ENCODE data around the gene EXOSC10. TPM values are rescaled to one million over a fixed set of nuclear protein-coding genes. Genes with fewer than 3 reads are reported as not detected.

The EXOSC10 gene
- total RNA-seq, 1 donor from 2014 or later: 108 TPM

DNA sequence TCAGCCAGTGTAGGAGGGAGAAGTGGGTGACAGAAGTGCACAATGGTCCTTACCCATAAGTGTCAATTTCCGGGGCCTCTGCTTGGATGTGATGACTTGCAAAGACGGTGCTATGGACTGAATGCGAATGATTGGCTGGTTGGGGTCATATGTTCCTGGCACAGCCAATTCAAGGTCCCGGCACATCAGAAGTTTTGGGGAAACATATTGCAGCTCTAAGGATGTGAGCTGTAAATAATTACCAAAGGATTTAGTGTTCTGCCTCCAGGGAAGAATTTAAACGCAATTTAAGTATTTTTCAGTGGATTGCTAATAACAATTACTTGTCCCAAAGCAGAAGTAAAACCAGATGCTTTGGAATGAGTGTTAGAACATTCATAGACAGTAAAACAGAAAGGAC, 26.9 kb upstream of the EXOSC10 start:
- TF ChIP-seq, protein P1, sequence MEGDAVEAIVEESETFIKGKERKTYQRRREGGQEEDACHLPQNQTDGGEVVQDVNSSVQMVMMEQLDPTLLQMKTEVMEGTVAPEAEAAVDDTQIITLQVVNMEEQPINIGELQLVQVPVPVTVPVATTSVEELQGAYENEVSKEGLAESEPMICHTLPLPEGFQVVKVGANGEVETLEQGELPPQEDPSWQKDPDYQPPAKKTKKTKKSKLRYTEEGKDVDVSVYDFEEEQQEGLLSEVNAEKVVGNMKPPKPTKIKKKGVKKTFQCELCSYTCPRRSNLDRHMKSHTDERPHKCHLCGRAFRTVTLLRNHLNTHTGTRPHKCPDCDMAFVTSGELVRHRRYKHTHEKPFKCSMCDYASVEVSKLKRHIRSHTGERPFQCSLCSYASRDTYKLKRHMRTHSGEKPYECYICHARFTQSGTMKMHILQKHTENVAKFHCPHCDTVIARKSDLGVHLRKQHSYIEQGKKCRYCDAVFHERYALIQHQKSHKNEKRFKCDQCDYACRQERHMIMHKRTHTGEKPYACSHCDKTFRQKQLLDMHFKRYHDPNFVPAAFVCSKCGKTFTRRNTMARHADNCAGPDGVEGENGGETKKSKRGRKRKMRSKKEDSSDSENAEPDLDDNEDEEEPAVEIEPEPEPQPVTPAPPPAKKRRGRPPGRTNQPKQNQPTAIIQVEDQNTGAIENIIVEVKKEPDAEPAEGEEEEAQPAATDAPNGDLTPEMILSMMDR (IDR thresholded peaks at IDR 0.05): no peak
- ChIA-PET POLR2A (interaction anchor here (0.6 kb wide), 1 partner anchor 44 kb away, joined by 5 read pairs; no protein-coding TSS in a partner anchor), CTCF (no interaction called here)
- Mint-ChIP-seq H3K9me3 (no peaks in the 10 kb centered on the region), H3K4me1 (no peaks in the 10 kb centered on the region), H3K36me3 (ENCODE audit: low read depth) (peaks cover 88% of the 10 kb centered on the region), H3K27me3 (no peaks in the 10 kb centered on the region), H3K4me3 (no peak overlapping the region), H3K27ac (no peak overlapping the region)
- no peak for DNase-seq
- intact Hi-C loops (cut with micrococcal nuclease): no loop called here
- no peak for ATAC-seq (ENCODE audit: low read depth)

GRCh38 chr1:11125931-11126330, 26.3 kb upstream of the EXOSC10 start:
- DNase-seq: no peak
- no peaks in the 10 kb centered on the region for H3K9me3 Mint-ChIP-seq
- ATAC-seq (ENCODE audit: low read depth): no peak
- ChIA-PET POLR2A (no interaction called here), CTCF (no interaction called here)
- intact Hi-C loops (cut with micrococcal nuclease): no loop called here
- H3K4me3 Mint-ChIP-seq: no peak overlapping the region
- no peaks in the 10 kb centered on the region for H3K27me3 Mint-ChIP-seq
- H3K36me3 Mint-ChIP-seq (ENCODE audit: low read depth): peaks cover 88% of the 10 kb centered on the region
- H3K4me1 Mint-ChIP-seq: no peaks in the 10 kb centered on the region
- TF ChIP-seq, protein P1 (IDR thresholded peaks at IDR 0.05): no peak
- H3K27ac Mint-ChIP-seq: no peak overlapping the region

DNA sequence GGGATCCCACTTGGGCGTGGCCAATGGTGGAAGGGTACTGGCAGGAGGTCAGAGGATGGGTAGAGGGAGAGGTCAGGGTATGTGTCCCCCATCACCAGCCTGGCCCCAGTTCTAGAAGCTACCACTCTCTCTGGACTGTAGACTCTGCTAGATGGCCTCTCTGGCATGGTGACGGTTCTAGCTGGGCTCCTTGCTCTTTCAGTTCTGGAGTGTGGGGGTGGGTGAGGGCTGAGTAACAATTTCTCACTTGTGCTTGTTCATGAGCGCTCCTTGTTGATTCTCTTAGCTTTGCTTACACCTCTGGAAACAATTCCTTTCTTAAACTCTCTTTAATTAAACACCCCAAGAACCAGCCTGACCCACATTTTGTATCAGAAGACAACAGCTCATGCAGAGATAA, 25.3 kb upstream of the EXOSC10 start:
- ATAC-seq (ENCODE audit: low read depth) (no peak), DNase-seq (no peak)
- CTCF ChIA-PET: no interaction called here
- TF ChIP-seq, protein P1 (IDR thresholded peaks at IDR 0.05): no peak
- no peaks in the 10 kb centered on the region for H3K27me3 Mint-ChIP-seq
- POLR2A ChIA-PET: interaction anchor here (0.6 kb wide), 1 partner anchor 83 kb away, joined by 3 read pairs; no protein-coding TSS in a partner anchor
- no peaks in the 10 kb centered on the region for H3K4me1 Mint-ChIP-seq
- no peak overlapping the region for H3K27ac Mint-ChIP-seq
- no peaks in the 10 kb centered on the region for H3K9me3 Mint-ChIP-seq
- H3K36me3 Mint-ChIP-seq (ENCODE audit: low read depth): peaks cover 86% of the 10 kb centered on the region
- intact Hi-C loops (cut with micrococcal nuclease): no loop called here
- H3K4me3 Mint-ChIP-seq: no peak overlapping the region

DNA sequence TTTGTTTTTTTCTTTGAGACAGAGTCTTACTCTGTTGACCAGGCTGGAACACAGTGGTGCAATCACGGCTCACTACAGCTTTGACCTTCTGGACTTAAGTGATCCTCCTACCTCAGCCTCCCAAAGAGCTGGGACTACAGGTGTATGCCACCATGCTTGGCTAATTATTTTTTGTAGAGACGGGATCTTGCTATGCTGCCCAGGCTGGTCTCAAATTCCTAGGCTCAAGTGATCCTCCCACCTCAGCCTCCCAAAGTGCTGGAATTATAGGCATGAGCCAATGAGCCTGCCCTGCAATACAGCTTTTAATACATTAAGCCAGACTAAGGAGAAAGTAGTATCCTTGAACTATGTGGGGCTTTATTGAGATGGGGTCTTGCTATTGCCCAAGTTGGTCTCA, 16.6 kb upstream of the EXOSC10 start:
- peaks cover 73% of the 10 kb centered on the region for H3K36me3 Mint-ChIP-seq (ENCODE audit: low read depth)
- no peaks in the 10 kb centered on the region for H3K9me3 Mint-ChIP-seq
- H3K27me3 Mint-ChIP-seq: no peaks in the 10 kb centered on the region
- no peaks in the 10 kb centered on the region for H3K4me1 Mint-ChIP-seq
- ATAC-seq (ENCODE audit: low read depth) (no peak), DNase-seq (no peak)
- CTCF ChIA-PET: no interaction called here
- TF ChIP-seq, protein P1 (IDR thresholded peaks at IDR 0.05): no peak
- H3K4me3 Mint-ChIP-seq: no peak overlapping the region
- intact Hi-C loops (cut with micrococcal nuclease): no loop called here
- POLR2A ChIA-PET: interaction anchor here (0.9 kb wide), 1 partner anchor 17 kb away, joined by 3 read pairs; the partner anchor contains the start of gene EXOSC10
- H3K27ac Mint-ChIP-seq: no peak overlapping the region

GRCh38 chr1:11114966-11115365, 15.3 kb upstream of the EXOSC10 start:
- Mint-ChIP-seq H3K9me3 (no peaks in the 10 kb centered on the region), H3K4me3 (no peak overlapping the region), H3K4me1 (no peaks in the 10 kb centered on the region), H3K36me3 (ENCODE audit: low read depth) (peaks cover 67% of the 10 kb centered on the region), H3K27ac (no peak overlapping the region), H3K27me3 (no peaks in the 10 kb centered on the region)
- CTCF ChIA-PET: no interaction called here
- TF ChIP-seq, protein P1 (IDR thresholded peaks at IDR 0.05): no peak
- intact Hi-C loops (cut with micrococcal nuclease): no loop called here
- POLR2A ChIA-PET: no interaction called here
- no peak for ATAC-seq (ENCODE audit: low read depth)
- DNase-seq: no peak
